Measurements from ENCODE around the gene WNT8B. TPM values are rescaled to one million over a fixed set of nuclear protein-coding genes. Genes with fewer than 3 reads are reported as not detected.

The WNT8B gene
- total and polyA plus RNA-seq, 10 of the 15 experiments (the other 5 are each of a cell fraction or from before 2014, with no cell fraction given) = not detected

DNA sequence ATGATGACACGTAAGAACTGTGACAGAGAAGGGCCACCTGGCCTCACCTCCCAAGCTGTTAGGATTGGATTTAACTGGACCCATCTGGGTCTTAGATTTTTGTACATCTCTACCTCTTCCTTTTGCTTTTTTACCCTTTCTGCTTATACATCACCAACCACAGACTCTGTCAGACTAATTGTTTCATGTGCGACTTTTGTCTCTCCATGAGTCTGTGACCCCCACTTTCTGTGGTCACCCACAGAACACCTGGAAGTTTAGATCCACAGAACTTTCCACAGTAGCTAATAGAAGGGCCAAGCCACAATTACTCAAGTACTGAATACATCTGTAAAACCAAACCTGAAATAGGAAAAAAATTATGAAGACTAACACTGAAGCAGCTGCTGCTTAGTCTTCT, 33.8 kb downstream of the WNT8B start:
- Histone ChIP-seq H3K79me2 (ENCODE audit: control insufficient read depth, insufficient read depth, low read length) (no peaks in the 10 kb centered on the region), H3K4me2 (ENCODE audit: control insufficient read depth, insufficient read depth) (no peak overlapping the region), H3K9me3 (replicated peaks; ENCODE audit: control insufficient read depth, insufficient read depth, low read length) (no peaks in the 10 kb centered on the region), H3K27ac (ENCODE audit: control insufficient read depth, insufficient read depth) (no peak overlapping the region), H3K36me3 (ENCODE audit: control insufficient read depth in 2 of 2, insufficient read depth in 2 of 2, low read length in 1 of 2) (peaks cover 0 to 9% of the 10 kb centered on the region in 2 experiments), H4K20me1 (ENCODE audit: control insufficient read depth, insufficient read depth) (no peaks in the 10 kb centered on the region), H3K4me3 (no peak overlapping the region), H3K9ac (ENCODE audit: control insufficient read depth, insufficient read depth, low read length) (no peak overlapping the region), H3K4me1 (ENCODE audit: control insufficient read depth, insufficient read depth, low read length) (no peaks in the 10 kb centered on the region), H3K27me3 (replicated peaks in 1 of 2; ENCODE audit: control insufficient read depth in 2 of 2, insufficient read depth in 2 of 2, low read length in 1 of 2) (no peaks in the 10 kb centered on the region), H2AFZ (ENCODE audit: control insufficient read depth, low read depth, low read length) (no peak overlapping the region)
- ChIA-PET RAD21 (ENCODE audit: unreplicated experiment) (no interaction called here), POLR2A (no interaction called here), SMC1A (ENCODE audit: uncharacterized antibody, unreplicated experiment) (interaction anchor here (1.1 to 1.4 kb wide), 2 partner anchors 22 kb away, joined by 3 read pairs; no protein-coding TSS in a partner anchor), CTCF (interaction anchor here (1.1 to 2.8 kb wide), 3 partner anchors 13 to 22 kb away, joined by 5 to 14 read pairs (median 13); no protein-coding TSS in a partner anchor)
- no peak for ATAC-seq
- DNase-seq (ENCODE audit: low read depth, low spot score) = no peak
- no TSS peak for BruUV-seq (replicated peaks)
- intact Hi-C loops (cut with micrococcal nuclease; ENCODE audit: unreplicated experiment) (no loop called here), in situ Hi-C loops (cut with MboI) (no loop called here)
- WGBS (ENCODE audit: insufficient coverage, insufficient replicate concordance, low lambda C conversion rate, missing lambda C conversion rate) = 50% methylated on average over 2 of the region's 2 CpGs
- no peak for FAIRE-seq
- TF ChIP-seq, protein P1, sequence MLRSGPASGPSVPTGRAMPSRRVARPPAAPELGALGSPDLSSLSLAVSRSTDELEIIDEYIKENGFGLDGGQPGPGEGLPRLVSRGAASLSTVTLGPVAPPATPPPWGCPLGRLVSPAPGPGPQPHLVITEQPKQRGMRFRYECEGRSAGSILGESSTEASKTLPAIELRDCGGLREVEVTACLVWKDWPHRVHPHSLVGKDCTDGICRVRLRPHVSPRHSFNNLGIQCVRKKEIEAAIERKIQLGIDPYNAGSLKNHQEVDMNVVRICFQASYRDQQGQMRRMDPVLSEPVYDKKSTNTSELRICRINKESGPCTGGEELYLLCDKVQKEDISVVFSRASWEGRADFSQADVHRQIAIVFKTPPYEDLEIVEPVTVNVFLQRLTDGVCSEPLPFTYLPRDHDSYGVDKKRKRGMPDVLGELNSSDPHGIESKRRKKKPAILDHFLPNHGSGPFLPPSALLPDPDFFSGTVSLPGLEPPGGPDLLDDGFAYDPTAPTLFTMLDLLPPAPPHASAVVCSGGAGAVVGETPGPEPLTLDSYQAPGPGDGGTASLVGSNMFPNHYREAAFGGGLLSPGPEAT (IDR thresholded peaks at IDR 0.05; ENCODE audit: low read depth) = no peak
- TF ChIP-seq ZBED1 (IDR thresholded peaks at IDR 0.05; ENCODE audit: borderline replicate concordance) (no peak), ASH2L (IDR thresholded peaks at IDR 0.05; ENCODE audit: borderline replicate concordance, low read depth) (no peak), RB1 (IDR thresholded peaks at IDR 0.05; ENCODE audit: borderline replicate concordance) (no peak), FOS (IDR thresholded peaks at IDR 0.05; ENCODE audit: borderline replicate concordance, extremely low read depth, insufficient read length) (no peak), PML (IDR thresholded peaks at IDR 0.05; ENCODE audit: low read length) (no peak), NFYA (IDR thresholded peaks at IDR 0.05; ENCODE audit: borderline replicate concordance, low read depth, low read length) (no peak)
- TF ChIP-seq, protein P2, sequence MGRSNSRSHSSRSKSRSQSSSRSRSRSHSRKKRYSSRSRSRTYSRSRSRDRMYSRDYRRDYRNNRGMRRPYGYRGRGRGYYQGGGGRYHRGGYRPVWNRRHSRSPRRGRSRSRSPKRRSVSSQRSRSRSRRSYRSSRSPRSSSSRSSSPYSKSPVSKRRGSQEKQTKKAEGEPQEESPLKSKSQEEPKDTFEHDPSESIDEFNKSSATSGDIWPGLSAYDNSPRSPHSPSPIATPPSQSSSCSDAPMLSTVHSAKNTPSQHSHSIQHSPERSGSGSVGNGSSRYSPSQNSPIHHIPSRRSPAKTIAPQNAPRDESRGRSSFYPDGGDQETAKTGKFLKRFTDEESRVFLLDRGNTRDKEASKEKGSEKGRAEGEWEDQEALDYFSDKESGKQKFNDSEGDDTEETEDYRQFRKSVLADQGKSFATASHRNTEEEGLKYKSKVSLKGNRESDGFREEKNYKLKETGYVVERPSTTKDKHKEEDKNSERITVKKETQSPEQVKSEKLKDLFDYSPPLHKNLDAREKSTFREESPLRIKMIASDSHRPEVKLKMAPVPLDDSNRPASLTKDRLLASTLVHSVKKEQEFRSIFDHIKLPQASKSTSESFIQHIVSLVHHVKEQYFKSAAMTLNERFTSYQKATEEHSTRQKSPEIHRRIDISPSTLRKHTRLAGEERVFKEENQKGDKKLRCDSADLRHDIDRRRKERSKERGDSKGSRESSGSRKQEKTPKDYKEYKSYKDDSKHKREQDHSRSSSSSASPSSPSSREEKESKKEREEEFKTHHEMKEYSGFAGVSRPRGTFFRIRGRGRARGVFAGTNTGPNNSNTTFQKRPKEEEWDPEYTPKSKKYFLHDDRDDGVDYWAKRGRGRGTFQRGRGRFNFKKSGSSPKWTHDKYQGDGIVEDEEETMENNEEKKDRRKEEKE (IDR thresholded peaks at IDR 0.05) = no peak
- TF ChIP-seq, protein P3, sequence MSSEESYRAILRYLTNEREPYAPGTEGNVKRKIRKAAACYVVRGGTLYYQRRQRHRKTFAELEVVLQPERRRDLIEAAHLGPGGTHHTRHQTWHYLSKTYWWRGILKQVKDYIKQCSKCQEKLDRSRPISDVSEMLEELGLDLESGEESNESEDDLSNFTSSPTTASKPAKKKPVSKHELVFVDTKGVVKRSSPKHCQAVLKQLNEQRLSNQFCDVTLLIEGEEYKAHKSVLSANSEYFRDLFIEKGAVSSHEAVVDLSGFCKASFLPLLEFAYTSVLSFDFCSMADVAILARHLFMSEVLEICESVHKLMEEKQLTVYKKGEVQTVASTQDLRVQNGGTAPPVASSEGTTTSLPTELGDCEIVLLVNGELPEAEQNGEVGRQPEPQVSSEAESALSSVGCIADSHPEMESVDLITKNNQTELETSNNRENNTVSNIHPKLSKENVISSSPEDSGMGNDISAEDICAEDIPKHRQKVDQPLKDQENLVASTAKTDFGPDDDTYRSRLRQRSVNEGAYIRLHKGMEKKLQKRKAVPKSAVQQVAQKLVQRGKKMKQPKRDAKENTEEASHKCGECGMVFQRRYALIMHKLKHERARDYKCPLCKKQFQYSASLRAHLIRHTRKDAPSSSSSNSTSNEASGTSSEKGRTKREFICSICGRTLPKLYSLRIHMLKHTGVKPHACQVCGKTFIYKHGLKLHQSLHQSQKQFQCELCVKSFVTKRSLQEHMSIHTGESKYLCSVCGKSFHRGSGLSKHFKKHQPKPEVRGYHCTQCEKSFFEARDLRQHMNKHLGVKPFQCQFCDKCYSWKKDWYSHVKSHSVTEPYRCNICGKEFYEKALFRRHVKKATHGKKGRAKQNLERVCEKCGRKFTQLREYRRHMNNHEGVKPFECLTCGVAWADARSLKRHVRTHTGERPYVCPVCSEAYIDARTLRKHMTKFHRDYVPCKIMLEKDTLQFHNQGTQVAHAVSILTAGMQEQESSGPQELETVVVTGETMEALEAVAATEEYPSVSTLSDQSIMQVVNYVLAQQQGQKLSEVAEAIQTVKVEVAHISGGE (CRISPR knock-in tag; IDR thresholded peaks at IDR 0.05) = no peak
- TF ChIP-seq, protein P4, sequence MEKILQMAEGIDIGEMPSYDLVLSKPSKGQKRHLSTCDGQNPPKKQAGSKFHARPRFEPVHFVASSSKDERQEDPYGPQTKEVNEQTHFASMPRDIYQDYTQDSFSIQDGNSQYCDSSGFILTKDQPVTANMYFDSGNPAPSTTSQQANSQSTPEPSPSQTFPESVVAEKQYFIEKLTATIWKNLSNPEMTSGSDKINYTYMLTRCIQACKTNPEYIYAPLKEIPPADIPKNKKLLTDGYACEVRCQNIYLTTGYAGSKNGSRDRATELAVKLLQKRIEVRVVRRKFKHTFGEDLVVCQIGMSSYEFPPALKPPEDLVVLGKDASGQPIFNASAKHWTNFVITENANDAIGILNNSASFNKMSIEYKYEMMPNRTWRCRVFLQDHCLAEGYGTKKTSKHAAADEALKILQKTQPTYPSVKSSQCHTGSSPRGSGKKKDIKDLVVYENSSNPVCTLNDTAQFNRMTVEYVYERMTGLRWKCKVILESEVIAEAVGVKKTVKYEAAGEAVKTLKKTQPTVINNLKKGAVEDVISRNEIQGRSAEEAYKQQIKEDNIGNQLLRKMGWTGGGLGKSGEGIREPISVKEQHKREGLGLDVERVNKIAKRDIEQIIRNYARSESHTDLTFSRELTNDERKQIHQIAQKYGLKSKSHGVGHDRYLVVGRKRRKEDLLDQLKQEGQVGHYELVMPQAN (conservative IDR thresholded peaks at IDR 0.05) = no peak
- TF ChIP-seq, protein P5, sequence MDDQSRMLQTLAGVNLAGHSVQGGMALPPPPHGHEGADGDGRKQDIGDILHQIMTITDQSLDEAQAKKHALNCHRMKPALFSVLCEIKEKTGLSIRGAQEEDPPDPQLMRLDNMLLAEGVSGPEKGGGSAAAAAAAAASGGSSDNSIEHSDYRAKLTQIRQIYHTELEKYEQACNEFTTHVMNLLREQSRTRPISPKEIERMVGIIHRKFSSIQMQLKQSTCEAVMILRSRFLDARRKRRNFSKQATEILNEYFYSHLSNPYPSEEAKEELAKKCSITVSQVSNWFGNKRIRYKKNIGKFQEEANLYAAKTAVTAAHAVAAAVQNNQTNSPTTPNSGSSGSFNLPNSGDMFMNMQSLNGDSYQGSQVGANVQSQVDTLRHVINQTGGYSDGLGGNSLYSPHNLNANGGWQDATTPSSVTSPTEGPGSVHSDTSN (IDR thresholded peaks at IDR 0.05; ENCODE audit: insufficient replicate concordance, low read depth, low read length) = no peak

All from GM12878 (cell line).